ENCODE data around the gene PLXNC1. TPM values are rescaled to one million over a fixed set of nuclear protein-coding genes. Genes with fewer than 3 reads are reported as not detected.

Gene PLXNC1
- total and polyA plus RNA-seq, 2 of the 8 experiments (the other 6 are each of a cell fraction or from before 2014, with no cell fraction given) = 0.83 to 2.0 TPM

- H3K27me3 ChIP-seq (replicated peaks in 1 of 4; ENCODE audit: control insufficient read depth in 3 of 4, extremely low read depth in 1 of 4, insufficient read depth in 3 of 4, low read length in 3 of 4) = no peaks in the 10 kb centered on the region
- DNase-seq (ENCODE audit: low read depth in 1 of 2, low spot score in 2 of 2) (no peak), FAIRE-seq (no peak)
- no peak overlapping the region for H2BK12ac ChIP-seq (ENCODE audit: low read depth, low read length)
- 97% methylated on average over 7 of the region's 7 CpGs; no CpG with 5 or more reads in 1 of the 2 experiments for WGBS, 2 experiments (ENCODE audit: extremely low coverage in 1 of 2, insufficient coverage in 1 of 2, insufficient read length in 1 of 2, insufficient replicate concordance in 2 of 2, low coverage in 1 of 2, low lambda C conversion rate in 2 of 2, missing lambda C conversion rate in 1 of 2)
- H3K79me2 ChIP-seq (ENCODE audit: control insufficient read depth in 1 of 2, insufficient read depth in 2 of 2, low read length in 2 of 2) = no peaks in the 10 kb centered on the region
- no peak overlapping the region for H4K8ac ChIP-seq (ENCODE audit: extremely low read depth, insufficient read depth, low read length)
- no peaks in the 10 kb centered on the region for H3K79me1 ChIP-seq (ENCODE audit: low read depth, low read length)
- TF ChIP-seq HDAC6 (IDR thresholded peaks at IDR 0.05; ENCODE audit: low read depth, low read length) (no peak), SIRT6 (IDR thresholded peaks at IDR 0.05; ENCODE audit: low read length) (no peak), POLR2AphosphoS5 (IDR thresholded peaks at IDR 0.05; ENCODE audit: low read depth, low read length) (no peak), MAX (IDR thresholded peaks at IDR 0.05) (no peak), JUND (IDR thresholded peaks at IDR 0.05; ENCODE audit: low read length) (no peak), GABPA (IDR thresholded peaks at IDR 0.05; ENCODE audit: borderline replicate concordance, insufficient read depth, low read length) (no peak), ATF2 (IDR thresholded peaks at IDR 0.05; ENCODE audit: low read length) (no peak)
- no peak overlapping the region for H3K18ac ChIP-seq (ENCODE audit: extremely low read depth, low read length)
- H2BK120ac ChIP-seq (replicated peaks; ENCODE audit: low read depth, low read length) = no peak overlapping the region
- H3K14ac ChIP-seq (ENCODE audit: insufficient read length) = no peak overlapping the region
- H4K5ac ChIP-seq (ENCODE audit: insufficient read length, low read depth, low read length) = no peak overlapping the region
- ChIA-PET CTCF (ENCODE audit: partially characterized antibody) (interaction anchor here (1.8 kb wide), 1 partner anchor 16 kb away, joined by 3 read pairs; no protein-coding TSS in a partner anchor), POLR2A (ENCODE audit: partially characterized antibody) (no interaction called here)
- H3K4me2 ChIP-seq (ENCODE audit: insufficient read depth in 1 of 2, low read depth in 2 of 2, low read length in 2 of 2) = no peak overlapping the region
- H4K91ac ChIP-seq (replicated peaks; ENCODE audit: insufficient read length, low read length) = no peak overlapping the region
- no peak overlapping the region for H2BK5ac ChIP-seq (ENCODE audit: low read depth, low read length)
- H3K23me2 ChIP-seq (ENCODE audit: low read depth, low read length) = no peaks in the 10 kb centered on the region
- no peak overlapping the region for H3K56ac ChIP-seq (replicated peaks; ENCODE audit: insufficient read length, low read depth, low read length)
- H3K4me3 ChIP-seq (ENCODE audit: extremely low read depth in 1 of 4, insufficient read depth in 2 of 4, low read depth in 3 of 4, low read length in 4 of 4) = no peak overlapping the region
- no peak overlapping the region for H3K4ac ChIP-seq (replicated peaks; ENCODE audit: insufficient read length, low read depth, low read length)
- peaks cover 0 to 3% (median 0%) of the 10 kb centered on the region in 4 experiments; a peak in 1 of 8 replicates for H3K36me3 ChIP-seq (ENCODE audit: control insufficient read depth in 2 of 4, insufficient read depth in 4 of 4, low read length in 3 of 4)
- no peaks in the 10 kb centered on the region for H3K9me3 ChIP-seq (ENCODE audit: insufficient read depth in 2 of 2, low read depth in 1 of 2, low read length in 1 of 2)
- H3K4me1 ChIP-seq (replicated peaks in 1 of 4; ENCODE audit: control insufficient read depth in 3 of 4, insufficient read depth in 4 of 4, low read length in 3 of 4) = peaks cover 0 to 9% (median 7%) of the 10 kb centered on the region in 4 experiments; a peak in 6 of 7 replicates
- no peak overlapping the region for H3K27ac ChIP-seq (ENCODE audit: low read depth, low read length)
- no peak overlapping the region for H3K9ac ChIP-seq (replicated peaks in 1 of 4; ENCODE audit: extremely low read depth in 1 of 4, low read depth in 3 of 4, low read length in 3 of 4)
- no peak overlapping the region for H2AK5ac ChIP-seq (ENCODE audit: low read depth, low read length)
- no peak overlapping the region for H2BK20ac ChIP-seq (ENCODE audit: low read length)
- H2AFZ ChIP-seq (ENCODE audit: low read length) = no peak overlapping the region
- no peak overlapping the region for H2BK15ac ChIP-seq (ENCODE audit: low read length)
- no peak overlapping the region for H3K23ac ChIP-seq (ENCODE audit: insufficient read length)
- H4K20me1 ChIP-seq (replicated peaks in 1 of 2; ENCODE audit: control insufficient read depth in 1 of 2, insufficient read depth in 2 of 2, low read length in 2 of 2) = no peaks in the 10 kb centered on the region
These were observed 134.3 kb downstream of the PLXNC1 start for GRCh38 chr12:94282675-94283074.
